WTC11 (cell line): Measurements from ENCODE around the gene C1R. TPM values are rescaled to one million over a fixed set of nuclear protein-coding genes. Genes with fewer than 3 reads are reported as not detected.

Source experiments
- ATAC-seq: fragments of 200-7000 bp; cut with Tn5 transposase; 2 replicates; pipeline ENCODE4 v1.10.0; 2021; ENCODE audit warnings: mild to moderate bottlenecking, moderate library complexity
- CTCF ChIA-PET: fragments of 300-600 bp; sonication (Branson Sonifier 250); formaldehyde crosslinking; loops from one replicate; lab custom pipeline; 2021; ENCODE audit warnings: antibody characterized with exemption; lab: Charles Lee
- POLR2A ChIA-PET: fragments of 350-600 bp; sonication (Branson Sonifier 250); formaldehyde crosslinking; loops from one replicate; lab custom pipeline; 2021; ENCODE audit warnings: antibody characterized with exemption; lab: Charles Lee
- DNase-seq: peaks from one replicate; pipeline ENCODE4 v3.0.0; 2021; ENCODE audit warnings: low spot score
- H3K27ac Mint-ChIP-seq: 2 replicates; pipeline ENCODE4 v1.8.0; 2021; ENCODE audit warnings: mixed read lengths
- H3K27me3 Mint-ChIP-seq: 2 replicates; pipeline ENCODE4 v1.8.0; 2021; ENCODE audit warnings: low read depth, mild to moderate bottlenecking, moderate library complexity, mixed read lengths
- H3K36me3 Mint-ChIP-seq: 2 replicates; pipeline ENCODE4 v1.8.0; 2021; ENCODE audit warnings: mixed read lengths
- H3K4me1 Mint-ChIP-seq: 2 replicates; pipeline ENCODE4 v1.8.0; 2022; ENCODE audit warnings: mixed read lengths
- H3K4me3 Mint-ChIP-seq: 2 replicates; pipeline ENCODE4 v1.8.0; 2021; ENCODE audit warnings: mild to moderate bottlenecking, moderate library complexity, mixed read lengths
- H3K9me3 Mint-ChIP-seq: 2 replicates; pipeline ENCODE4 v1.8.0; 2021; ENCODE audit warnings: mixed read lengths
- CREM ChIP-seq: sonication (generic); formaldehyde crosslinking; IDR thresholded peaks from 2 replicates; pipeline ENCODE4 v1.8.1; 2022; ENCODE audit warnings: mild to moderate bottlenecking, missing genetic modification reagents, moderate library complexity
- CTCF ChIP-seq: fragments of 200-600 bp; IDR thresholded peaks from 2 replicates; pipeline ENCODE4 v1.8.0; 2022; ENCODE audit warnings: antibody characterized with exemption
- E2F1 ChIP-seq: sonication (generic); formaldehyde crosslinking; IDR thresholded peaks from 2 replicates; pipeline ENCODE4 v1.8.0; 2022; ENCODE audit warnings: mild to moderate bottlenecking, missing genetic modification reagents
- GRHL2 ChIP-seq: fragments of 250-450 bp; sonication (Bioruptor Pico); IDR thresholded peaks from 2 replicates; pipeline ENCODE4 v1.8.0; 2022; ENCODE audit warnings: mild to moderate bottlenecking, moderate library complexity; ENCODE audit not compliant: insufficient replicate concordance, severe bottlenecking
- JUN ChIP-seq: sonication (generic); formaldehyde crosslinking; IDR thresholded peaks from 2 replicates; pipeline ENCODE4 v1.8.0; 2023; ENCODE audit warnings: mild to moderate bottlenecking, missing genetic modification reagents
- MLX ChIP-seq: sonication (generic); formaldehyde crosslinking; IDR thresholded peaks from 2 replicates; pipeline ENCODE4 v1.8.1; 2023; ENCODE audit warnings: mild to moderate bottlenecking, missing genetic modification reagents, moderate library complexity
- MXD4 ChIP-seq: fragments of 250-450 bp; sonication (Bioruptor Pico); IDR thresholded peaks from 2 replicates; pipeline ENCODE4 v1.8.0; 2021; ENCODE audit warnings: mild to moderate bottlenecking, moderate library complexity, borderline replicate concordance
- NFE2L1 ChIP-seq: sonication (generic); formaldehyde crosslinking; IDR thresholded peaks from 2 replicates; pipeline ENCODE4 v1.8.1; 2023; ENCODE audit warnings: missing genetic modification reagents
- NFYB ChIP-seq: sonication (generic); formaldehyde crosslinking; conservative IDR thresholded peaks from 2 replicates; pipeline ENCODE4 v1.8.0; 2022; ENCODE audit warnings: low read depth, missing genetic modification reagents
- NR2C2 ChIP-seq: sonication (generic); formaldehyde crosslinking; IDR thresholded peaks from 2 replicates; pipeline ENCODE4 v1.8.0; 2022; ENCODE audit warnings: mild to moderate bottlenecking, missing genetic modification reagents
- RORB ChIP-seq: fragments of 250-450 bp; sonication (Bioruptor Pico); IDR thresholded peaks from 2 replicates; pipeline ENCODE4 v1.9.0; 2021; ENCODE audit warnings: mild to moderate bottlenecking
- SOX15 ChIP-seq: fragments of 250-450 bp; sonication (Bioruptor Pico); IDR thresholded peaks from 2 replicates; pipeline ENCODE4 v1.9.0; 2021; ENCODE audit warnings: mild to moderate bottlenecking
- TEAD4 ChIP-seq: sonication (generic); formaldehyde crosslinking; IDR thresholded peaks from 2 replicates; pipeline ENCODE4 v1.8.0; 2022; ENCODE audit warnings: mild to moderate bottlenecking, missing genetic modification reagents
- ZNF138 ChIP-seq: sonication (generic); formaldehyde crosslinking; conservative IDR thresholded peaks from 2 replicates; pipeline ENCODE4 v1.8.1; 2022; ENCODE audit warnings: mild to moderate bottlenecking, moderate library complexity, missing genetic modification reagents
- ZNF232 ChIP-seq: sonication (generic); formaldehyde crosslinking; IDR thresholded peaks from 2 replicates; pipeline ENCODE4 v1.8.0; 2022; ENCODE audit warnings: mild to moderate bottlenecking, missing genetic modification reagents
- ZNF317 ChIP-seq: sonication (generic); formaldehyde crosslinking; IDR thresholded peaks from 2 replicates; pipeline ENCODE4 v1.8.1; 2023; ENCODE audit warnings: low read depth, mild to moderate bottlenecking, moderate library complexity, missing genetic modification reagents, borderline replicate concordance
- ZNF425 ChIP-seq: fragments of 250-450 bp; sonication (Bioruptor Pico); conservative IDR thresholded peaks from 2 replicates; pipeline ENCODE4 v1.9.0; 2021; ENCODE audit warnings: mild to moderate bottlenecking
- ZNF512 ChIP-seq: sonication (generic); formaldehyde crosslinking; IDR thresholded peaks from 2 replicates; pipeline ENCODE4 v1.8.1; 2022; ENCODE audit warnings: missing genetic modification reagents, borderline replicate concordance
- ZNF532 ChIP-seq: fragments of 250-450 bp; sonication (Bioruptor Pico); IDR thresholded peaks from 2 replicates; pipeline ENCODE4 v1.9.0; 2021; ENCODE audit warnings: mild to moderate bottlenecking, borderline replicate concordance
- total RNA-seq: library from RNA; stranded (reverse); gene quantifications from 3 replicates; pipeline ENCODE4 v1.2.3, GENCODE V29; 2021

C1R gene
- total RNA-seq, 1 experiment from 2014 or later: 8.4 TPM

- ChIA-PET POLR2A (interaction anchor here (1.7 kb wide), 1 partner anchor 47 kb away, joined by 7 read pairs; no protein-coding TSS in a partner anchor), CTCF (interaction anchor here (0.6 to 3.2 kb wide), 13 partner anchors 8 to 192 kb away, joined by 3 to 48 read pairs (median 5); partner anchors contain the start of genes C1RL, LPCAT3 and PEX5)
- ATAC-seq: no peak
- Mint-ChIP-seq H3K4me1 (peaks cover 17% of the 10 kb centered on the region), H3K4me3 (no peak overlapping the region), H3K9me3 (no peaks in the 10 kb centered on the region), H3K27ac (no peak overlapping the region), H3K36me3 (no peaks in the 10 kb centered on the region), H3K27me3 (peaks cover 2% of the 10 kb centered on the region; the same call in 1 of the 2 replicates)
- DNase-seq: no peak
- TF ChIP-seq ZNF532 (CRISPR knock-in tag) (no peak), ZNF317 (CRISPR knock-in tag) (no peak), ZNF512 (no peak), NFE2L1 (CRISPR knock-in tag) (no peak), ZNF232 (CRISPR knock-in tag) (no peak), SOX15 (CRISPR knock-in tag) (no peak), JUN (no peak), CTCF (no peak), GRHL2 (CRISPR knock-in tag) (no peak), E2F1 (CRISPR knock-in tag) (no peak), NFYB (CRISPR knock-in tag) (no peak), MXD4 (CRISPR knock-in tag) (no peak), NR2C2 (CRISPR knock-in tag) (no peak), RORB (CRISPR knock-in tag) (no peak), CREM (no peak), ZNF138 (CRISPR knock-in tag) (no peak), TEAD4 (CRISPR knock-in tag) (no peak), ZNF425 (CRISPR knock-in tag) (no peak), MLX (CRISPR knock-in tag) (no peak)
These were observed 30.6 kb downstream of the C1R start for GRCh38 chr12:7061596-7061995.
